ENCODE measurements around the gene EXD1. TPM values are rescaled to one million over a fixed set of nuclear protein-coding genes. Genes with fewer than 3 reads are reported as not detected.
A peak's percentile ranks its signal among the peaks of the same experiment; 100 is the strongest.
"Not testable (repeated sequence)": the region's sequence is repeated elsewhere in the genome, so short reads cannot be mapped to it uniquely, and the experiment has no call there.

Gene EXD1
- total and polyA plus RNA-seq, 8 donors: not detected

DNA sequence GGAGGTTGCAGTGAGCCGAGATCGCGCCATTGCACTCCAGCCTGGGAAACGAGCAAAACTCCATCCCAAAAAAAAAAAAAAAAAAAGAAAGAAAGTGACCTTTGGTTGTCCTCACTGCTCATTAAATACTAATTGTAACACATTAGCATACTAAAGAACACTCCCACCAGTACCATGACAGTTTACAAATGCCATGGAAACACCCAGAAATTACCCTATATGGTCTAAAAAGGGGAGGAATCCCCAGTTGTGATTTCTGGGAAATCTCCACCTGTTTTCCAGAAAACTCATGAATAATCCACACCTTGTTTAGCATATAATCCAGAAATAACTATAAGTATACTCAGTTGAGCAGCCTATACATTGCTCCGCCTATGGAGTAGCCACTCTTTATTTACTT, 90.9 kb downstream of the EXD1 start:
- TF ChIP-seq POLR2A (IDR thresholded peaks at IDR 0.05): no peak
- WGBS, 5 donors: 71 to 91% (median 86%) methylated on average over 5 of the region's 5 CpGs

GRCh38 chr15:41139112-41139511, 91.4 kb downstream of the EXD1 start:
- H3K27ac ChIP-seq; intact Hi-C loops (cut with DNase I; ENCODE audit: low total_unique reads); H3K36me3 ChIP-seq; H3K4me3 ChIP-seq; H3K9me3 ChIP-seq; H3K27me3 ChIP-seq; H3K4me1 ChIP-seq: not testable (repeated sequence)
- WGBS, 5 donors: 24 to 69% (median 38%) methylated on average over 7 of the region's 7 CpGs
- peak in 1 of 3 donors; percentile 71 for TF ChIP-seq POLR2AphosphoS5 (IDR thresholded peaks at IDR 0.05)
- DNase-seq: peak; percentile 34 to 78

More for the DNA sequence above, 90.9 kb downstream of the EXD1 start:
- no peaks in the 10 kb centered on the region for H3K9me3 ChIP-seq
- DNase-seq: no peak
- intact Hi-C loops (cut with DNase I; ENCODE audit: low total_unique reads): no loop called here
- H3K27me3 ChIP-seq: no peaks in the 10 kb centered on the region
- H3K4me3 ChIP-seq: no peak overlapping the region
- H3K27ac ChIP-seq: no peak overlapping the region
- H3K36me3 ChIP-seq: no peaks in the 10 kb centered on the region
- peaks cover 0 to 6% (median 0%) of the 10 kb centered on the region in 4 donors for H3K4me1 ChIP-seq

DNA sequence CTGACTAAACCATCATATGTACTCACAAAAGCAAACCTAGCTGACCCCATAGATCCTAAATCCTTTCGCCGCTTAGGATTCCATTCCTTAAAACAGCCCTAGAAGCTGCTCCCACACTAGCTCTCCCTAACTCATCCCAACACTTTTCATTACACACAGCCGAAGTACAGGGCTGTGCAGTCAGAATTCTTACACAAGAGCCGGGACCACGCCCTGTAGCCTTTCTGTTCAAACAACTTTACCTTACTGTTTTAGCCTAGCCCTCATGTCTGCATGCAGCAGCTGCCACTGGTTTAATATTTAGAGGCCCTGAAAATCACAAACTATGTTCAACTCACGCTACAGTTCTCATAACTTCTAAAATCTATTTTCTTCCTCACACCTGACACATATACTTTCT, 95.0 kb downstream of the EXD1 start:
- WGBS, 5 donors: 55 to 80% (median 75%) methylated on average over 6 of the region's 6 CpGs
- H3K27ac ChIP-seq; intact Hi-C loops (cut with DNase I; ENCODE audit: low total_unique reads): not testable (repeated sequence)

GRCh38 chr15:41133454-41133853, 97.1 kb downstream of the EXD1 start:
- H3K9me3 ChIP-seq: peaks cover 0 to 13% (median 6%) of the 10 kb centered on the region in 4 donors
- no peak for DNase-seq
- no peaks in the 10 kb centered on the region for H3K27me3 ChIP-seq
- H3K4me3 ChIP-seq: no peak overlapping the region
- peaks cover 0 to 6% (median 0%) of the 10 kb centered on the region in 4 donors for H3K4me1 ChIP-seq
- intact Hi-C loops (cut with DNase I; ENCODE audit: low total_unique reads): no loop called here
- no peak overlapping the region for H3K27ac ChIP-seq
- H3K36me3 ChIP-seq: no peaks in the 10 kb centered on the region
- no peak for TF ChIP-seq POLR2AphosphoS5 (IDR thresholded peaks at IDR 0.05)
- TF ChIP-seq, protein P1, sequence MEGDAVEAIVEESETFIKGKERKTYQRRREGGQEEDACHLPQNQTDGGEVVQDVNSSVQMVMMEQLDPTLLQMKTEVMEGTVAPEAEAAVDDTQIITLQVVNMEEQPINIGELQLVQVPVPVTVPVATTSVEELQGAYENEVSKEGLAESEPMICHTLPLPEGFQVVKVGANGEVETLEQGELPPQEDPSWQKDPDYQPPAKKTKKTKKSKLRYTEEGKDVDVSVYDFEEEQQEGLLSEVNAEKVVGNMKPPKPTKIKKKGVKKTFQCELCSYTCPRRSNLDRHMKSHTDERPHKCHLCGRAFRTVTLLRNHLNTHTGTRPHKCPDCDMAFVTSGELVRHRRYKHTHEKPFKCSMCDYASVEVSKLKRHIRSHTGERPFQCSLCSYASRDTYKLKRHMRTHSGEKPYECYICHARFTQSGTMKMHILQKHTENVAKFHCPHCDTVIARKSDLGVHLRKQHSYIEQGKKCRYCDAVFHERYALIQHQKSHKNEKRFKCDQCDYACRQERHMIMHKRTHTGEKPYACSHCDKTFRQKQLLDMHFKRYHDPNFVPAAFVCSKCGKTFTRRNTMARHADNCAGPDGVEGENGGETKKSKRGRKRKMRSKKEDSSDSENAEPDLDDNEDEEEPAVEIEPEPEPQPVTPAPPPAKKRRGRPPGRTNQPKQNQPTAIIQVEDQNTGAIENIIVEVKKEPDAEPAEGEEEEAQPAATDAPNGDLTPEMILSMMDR (IDR thresholded peaks at IDR 0.05): no peak
- TF ChIP-seq EP300 (IDR thresholded peaks at IDR 0.05): no peak
- no peak for TF ChIP-seq POLR2A (IDR thresholded peaks at IDR 0.05)
- WGBS, 5 donors: 85 to 92% (median 88%) methylated on average over 9 to 10 of the region's 10 CpGs

More for the DNA sequence above, 95.0 kb downstream of the EXD1 start:
- H3K4me3 ChIP-seq, H3K36me3 ChIP-seq, H3K27me3 ChIP-seq, H3K9me3 ChIP-seq, H3K4me1 ChIP-seq: not testable (repeated sequence)
- DNase-seq: peak in 1 of 2 donors; percentile 59

Other genes with a start within 250 kb of the EXD1 start
- 10 to 100 TPM; 28.1 to 40.8 (median 32.6) TPM for gene INO80, start 114.5 kb downstream of the EXD1 start, total RNA-seq
- 10 to 100 TPM in 1 of 3 donors, 1 to 10 TPM in 2; 4.6 to 13.1 (median 9.0) TPM for gene INO80, start 114.5 kb downstream of the EXD1 start, polyA plus RNA-seq
- 100 to 1,000 TPM in 4 of 5 donors, 10 to 100 TPM in 1; 65.5 to 387 (median 223) TPM for gene CHP1, start 511 bp upstream of the EXD1 start, total RNA-seq
- 100 to 1,000 TPM in 1 of 3 donors, 10 to 100 TPM in 2; 59.6 to 129 (median 97.1) TPM for gene CHP1, start 511 bp upstream of the EXD1 start, polyA plus RNA-seq
- 1 to 10 TPM in 3 of 5 donors, not detected in 2; 4.6 to 9.6 (median 5.2) TPM for gene OIP5, start 101.8 kb upstream of the EXD1 start, total RNA-seq
- gene OIP5, start 101.8 kb upstream of the EXD1 start, polyA plus RNA-seq: 1 to 10 TPM; 2.5 to 3.7 (median 3.4) TPM
- 10 to 100 TPM in 3 of 5 donors, 1 to 10 TPM in 2; 2.9 to 55.8 (median 33.4) TPM for gene NUSAP1, start 102.1 kb upstream of the EXD1 start, total RNA-seq
- 10 to 100 TPM in 1 of 3 donors, 1 to 10 TPM in 2; 3.4 to 18.5 (median 6.4) TPM for gene NUSAP1, start 102.1 kb upstream of the EXD1 start, polyA plus RNA-seq
- 10 to 100 TPM in 4 of 5 donors, 1 to 10 TPM in 1; 7.4 to 74.1 (median 17.8) TPM for gene NDUFAF1, start 171.7 kb upstream of the EXD1 start, total RNA-seq
- gene NDUFAF1, start 171.7 kb upstream of the EXD1 start, polyA plus RNA-seq: 10 to 100 TPM; 16.5 to 20.2 (median 18.9) TPM
- gene RTF1, start 186.3 kb upstream of the EXD1 start, total RNA-seq: 10 to 100 TPM in 4 of 5 donors, 1 to 10 TPM in 1; 8.8 to 47.9 (median 44.6) TPM
- 10 to 100 TPM; 13.4 to 46.0 (median 16.7) TPM for gene RTF1, start 186.3 kb upstream of the EXD1 start, polyA plus RNA-seq